ENCODE results near the gene SORCS3.

Gene SORCS3

DNA sequence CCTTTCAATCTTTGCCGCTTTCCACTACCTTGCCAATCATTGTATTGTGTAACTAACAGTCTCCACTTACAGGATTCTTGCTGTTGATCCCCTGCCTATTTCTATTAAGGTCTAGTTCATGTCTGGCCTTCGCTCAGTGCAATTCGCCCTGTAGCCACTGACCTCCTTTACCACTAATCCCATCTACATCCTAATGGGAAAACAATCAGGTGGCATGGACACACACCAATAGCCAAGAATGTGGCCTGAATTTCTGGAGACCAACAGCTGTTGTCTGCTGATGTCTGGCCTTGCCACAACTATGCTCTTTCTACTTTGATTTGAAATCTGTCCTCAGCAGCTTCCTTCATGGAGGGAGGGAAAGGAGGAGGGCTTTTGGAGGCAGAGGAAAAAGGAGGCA lies 546.2 kb downstream of the SORCS3 start:
- no peak for DNase-seq (ENCODE audit: insufficient read length, low spot score)
- TF ChIP-seq, protein P1, sequence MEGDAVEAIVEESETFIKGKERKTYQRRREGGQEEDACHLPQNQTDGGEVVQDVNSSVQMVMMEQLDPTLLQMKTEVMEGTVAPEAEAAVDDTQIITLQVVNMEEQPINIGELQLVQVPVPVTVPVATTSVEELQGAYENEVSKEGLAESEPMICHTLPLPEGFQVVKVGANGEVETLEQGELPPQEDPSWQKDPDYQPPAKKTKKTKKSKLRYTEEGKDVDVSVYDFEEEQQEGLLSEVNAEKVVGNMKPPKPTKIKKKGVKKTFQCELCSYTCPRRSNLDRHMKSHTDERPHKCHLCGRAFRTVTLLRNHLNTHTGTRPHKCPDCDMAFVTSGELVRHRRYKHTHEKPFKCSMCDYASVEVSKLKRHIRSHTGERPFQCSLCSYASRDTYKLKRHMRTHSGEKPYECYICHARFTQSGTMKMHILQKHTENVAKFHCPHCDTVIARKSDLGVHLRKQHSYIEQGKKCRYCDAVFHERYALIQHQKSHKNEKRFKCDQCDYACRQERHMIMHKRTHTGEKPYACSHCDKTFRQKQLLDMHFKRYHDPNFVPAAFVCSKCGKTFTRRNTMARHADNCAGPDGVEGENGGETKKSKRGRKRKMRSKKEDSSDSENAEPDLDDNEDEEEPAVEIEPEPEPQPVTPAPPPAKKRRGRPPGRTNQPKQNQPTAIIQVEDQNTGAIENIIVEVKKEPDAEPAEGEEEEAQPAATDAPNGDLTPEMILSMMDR (IDR thresholded peaks at IDR 0.05; ENCODE audit: insufficient read depth, missing control alignments): no peak

DNA sequence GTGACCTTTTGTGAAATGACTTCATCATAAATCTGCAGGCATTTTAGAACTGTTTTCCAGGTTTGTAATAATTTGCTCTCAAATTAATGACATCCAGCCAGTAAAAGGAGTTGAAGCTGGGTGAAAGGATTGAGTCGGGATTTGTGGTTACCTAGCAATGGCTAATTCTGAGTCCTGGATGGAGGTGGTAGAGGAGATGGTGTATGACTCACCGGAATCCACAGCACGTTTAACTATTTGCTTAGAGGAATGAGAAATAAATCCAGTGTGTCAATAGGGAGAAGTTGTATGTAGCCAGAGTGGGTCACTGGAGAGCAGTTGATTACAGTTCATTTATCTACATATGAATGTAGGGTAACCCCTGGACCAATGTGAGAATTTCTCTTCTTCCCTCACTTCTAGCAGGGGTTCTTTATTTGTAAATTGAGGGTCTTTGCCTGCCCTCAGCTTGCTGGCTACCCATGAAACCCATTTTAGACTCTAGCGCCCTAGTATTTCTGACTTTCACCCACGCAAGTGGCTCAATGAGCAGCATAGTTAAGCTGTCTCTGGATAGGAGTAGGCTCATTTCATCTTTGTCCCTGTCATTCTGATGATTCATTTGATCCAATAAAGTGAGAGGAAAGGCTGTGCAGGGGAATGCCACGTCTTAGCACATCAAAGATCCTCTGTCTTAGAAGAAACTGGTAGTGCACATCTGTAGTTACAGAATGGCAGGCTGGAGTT lies 547.8 kb downstream of the SORCS3 start:
- no peak for FAIRE-seq

More for the DNA sequence above, 546.2 kb downstream of the SORCS3 start:
- no peak for FAIRE-seq

DNA sequence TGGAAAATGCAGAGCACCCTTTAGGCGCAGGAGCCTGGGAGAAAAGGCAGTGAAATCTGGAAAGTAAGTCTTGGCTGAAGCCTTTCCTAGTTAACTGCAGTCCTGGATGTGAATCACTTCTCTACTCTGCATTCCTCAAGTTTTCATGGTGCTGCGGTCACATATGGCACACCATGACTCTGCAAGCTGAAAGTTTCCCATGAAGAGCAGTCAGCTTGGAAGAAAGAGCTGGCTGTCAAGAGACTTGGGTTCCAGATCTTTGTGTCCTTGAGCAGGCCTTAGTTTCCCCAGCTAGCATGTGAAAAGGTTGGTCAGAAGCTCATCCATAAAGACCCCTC lies 548.3 kb downstream of the SORCS3 start:
- DNase-seq (ENCODE audit: insufficient read length, low spot score) (no peak), FAIRE-seq (no peak)
- TF ChIP-seq, protein P1 (IDR thresholded peaks at IDR 0.05; ENCODE audit: insufficient read depth, missing control alignments): no peak

More for the DNA sequence above, 547.8 kb downstream of the SORCS3 start:
- no peak for DNase-seq (ENCODE audit: insufficient read length, low spot score)
- TF ChIP-seq, protein P1 (IDR thresholded peaks at IDR 0.05; ENCODE audit: insufficient read depth, missing control alignments): no peak

DNA sequence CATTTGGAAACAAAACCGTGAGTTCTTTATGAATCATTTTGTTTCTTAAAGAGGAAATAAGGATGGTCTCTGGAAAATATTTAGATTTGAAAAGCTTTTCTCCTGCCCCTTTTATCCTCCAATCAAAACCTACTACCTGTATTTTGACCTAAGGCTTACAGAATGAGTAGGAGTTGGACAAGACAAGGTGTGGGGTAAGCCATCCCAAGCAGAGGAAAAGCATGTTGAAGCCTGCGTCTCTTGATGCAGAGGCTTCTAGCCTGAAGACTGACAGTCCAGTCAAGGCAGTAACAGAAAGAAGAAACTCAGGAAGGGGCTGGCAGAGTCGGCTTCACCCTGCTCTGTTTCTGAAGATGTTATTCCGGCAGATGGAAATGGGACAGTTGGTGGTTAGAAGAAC lies 551.1 kb downstream of the SORCS3 start:
- TF ChIP-seq, protein P1 (IDR thresholded peaks at IDR 0.05; ENCODE audit: insufficient read depth, missing control alignments): no peak
- no peak for FAIRE-seq
- no peak for DNase-seq (ENCODE audit: insufficient read length, low spot score)

DNA sequence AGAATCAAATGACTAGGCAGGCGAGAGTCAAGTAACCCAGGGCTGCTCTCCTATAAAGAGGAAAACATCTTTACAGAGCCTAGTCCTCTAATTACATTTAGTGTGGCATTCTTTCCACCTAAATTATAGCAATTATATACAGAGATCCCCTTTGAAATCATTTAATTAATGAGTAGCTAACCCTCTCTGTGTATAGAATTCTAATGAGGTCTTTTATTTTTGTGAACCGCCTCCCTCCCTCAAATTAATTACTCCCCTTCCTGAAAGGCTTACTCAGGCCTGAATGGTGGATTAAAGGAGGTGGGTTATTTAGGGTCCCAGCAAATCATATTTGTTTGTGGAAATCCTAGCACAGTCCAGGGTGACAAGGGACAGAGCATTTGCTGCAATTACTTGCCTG lies 551.8 kb downstream of the SORCS3 start:
- TF ChIP-seq, protein P1 (IDR thresholded peaks at IDR 0.05; ENCODE audit: insufficient read depth, missing control alignments): no peak
- no peak for DNase-seq (ENCODE audit: insufficient read length, low spot score)
- FAIRE-seq: no peak

DNA sequence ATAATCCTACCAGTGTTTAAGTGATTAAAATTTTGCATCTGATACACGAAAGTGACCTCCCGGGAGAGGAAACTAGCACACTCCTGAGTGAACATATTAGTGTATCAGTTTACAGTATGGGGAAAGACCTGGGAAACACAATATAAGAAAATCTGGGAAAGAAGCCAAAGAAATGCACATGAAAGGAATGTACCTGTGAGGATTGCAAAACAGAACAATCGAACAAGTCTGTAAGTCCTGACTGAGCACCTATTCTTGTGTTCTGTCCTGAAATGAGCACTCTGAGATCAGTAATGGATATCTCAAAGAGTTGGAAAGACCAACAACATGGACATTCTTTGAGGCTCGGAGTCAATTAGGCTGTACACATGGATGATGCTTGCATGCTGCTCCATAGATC lies 554.7 kb downstream of the SORCS3 start:
- no peak for FAIRE-seq
- TF ChIP-seq, protein P1 (IDR thresholded peaks at IDR 0.05; ENCODE audit: insufficient read depth, missing control alignments): no peak

DNA sequence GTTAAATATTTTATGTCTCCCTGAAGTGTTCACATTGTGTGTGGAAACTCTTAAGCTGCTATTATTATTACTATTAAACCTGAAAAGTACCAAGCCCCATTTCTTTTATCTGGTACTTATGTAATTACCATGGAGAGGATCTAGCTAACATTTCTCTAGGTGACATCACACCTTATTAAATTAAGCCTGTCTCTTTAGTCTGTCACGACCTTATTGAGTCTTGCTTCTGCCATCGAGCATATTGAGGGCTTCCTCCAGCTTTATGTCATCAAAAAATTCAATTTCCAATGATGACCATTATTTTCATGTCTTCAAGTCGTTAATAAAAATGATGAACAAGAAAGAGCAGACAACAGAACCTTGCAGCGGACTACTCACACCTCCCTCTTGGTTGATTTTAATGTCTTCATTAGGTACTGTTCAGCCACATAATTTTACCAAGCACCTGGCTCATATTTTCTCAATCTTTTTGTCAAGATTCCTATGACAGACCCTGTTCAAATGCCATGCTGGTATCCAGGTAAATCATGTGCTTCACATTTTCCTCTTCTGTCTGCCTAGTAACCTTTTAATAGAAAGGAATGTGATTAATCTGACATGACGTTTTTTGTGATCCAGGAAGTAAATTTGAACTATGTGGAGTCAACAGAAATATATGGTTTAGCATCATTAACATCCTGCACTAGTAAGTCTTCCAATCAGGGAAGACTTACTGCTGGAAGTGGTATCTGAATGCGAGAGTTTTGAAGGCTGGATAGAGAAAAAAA lies 556.7 kb downstream of the SORCS3 start:
- TF ChIP-seq, protein P1 (IDR thresholded peaks at IDR 0.05; ENCODE audit: insufficient read depth, missing control alignments): no peak
- no peak for DNase-seq (ENCODE audit: insufficient read length, low spot score)
- FAIRE-seq: no peak

More for the DNA sequence above, 554.7 kb downstream of the SORCS3 start:
- no peak for DNase-seq (ENCODE audit: insufficient read length, low spot score)

Measured in D721Med (cell line).